ENCODE data around the gene E2F2. TPM values are rescaled to one million over a fixed set of nuclear protein-coding genes. Genes with fewer than 3 reads are reported as not detected.

The E2F2 gene
- total and polyA plus RNA-seq, 2 of the 13 experiments (the other 11 are each of a cell fraction or from before 2014, with no cell fraction given), result 0.65 to 6.6 TPM

- TF ChIP-seq PRDM4 (CRISPR knock-in tag; IDR thresholded peaks at IDR 0.05; ENCODE audit: borderline replicate concordance), result no peak
- peak; percentile 59; the same call in 1 of the 2 replicates for TF ChIP-seq TFE3 (CRISPR knock-in tag; IDR thresholded peaks at IDR 0.05)
- 0 out of 2 replicates have a peak, but pooled peaks have one; percentile 37 for TF ChIP-seq ZFP91 (CRISPR knock-in tag; IDR thresholded peaks at IDR 0.05; ENCODE audit: borderline replicate concordance)
- no peak for TF ChIP-seq PRPF4 (IDR thresholded peaks at IDR 0.05; ENCODE audit: low read depth, low read length, poor library complexity, severe bottlenecking)
- TF ChIP-seq HIVEP1 (CRISPR knock-in tag; IDR thresholded peaks at IDR 0.05), result no peak
- peak; percentile 62; the same call in 1 of the 2 replicates for TF ChIP-seq ZNF614 (CRISPR knock-in tag; IDR thresholded peaks at IDR 0.05; ENCODE audit: borderline replicate concordance)
- peak; percentile 54; the same call in 1 of the 2 replicates for TF ChIP-seq ZNF264 (CRISPR knock-in tag; IDR thresholded peaks at IDR 0.05)
- no peak for TF ChIP-seq CHD2 (IDR thresholded peaks at IDR 0.05; ENCODE audit: low read depth, low read length)
- TF ChIP-seq TP53 (CRISPR knock-in tag; conservative IDR thresholded peaks at IDR 0.05), result 0 out of 2 replicates have a peak, but pooled peaks have one; percentile 32
- no peak for TF ChIP-seq ZNF737 (CRISPR knock-in tag; IDR thresholded peaks at IDR 0.05; ENCODE audit: borderline replicate concordance)
- TF ChIP-seq ARNTL (CRISPR knock-in tag; IDR thresholded peaks at IDR 0.05), result peak; percentile 52; the same call in 1 of the 2 replicates
- TF ChIP-seq ZNF720 (CRISPR knock-in tag; IDR thresholded peaks at IDR 0.05), result no peak
- TF ChIP-seq HMGXB3 (CRISPR knock-in tag; IDR thresholded peaks at IDR 0.05; ENCODE audit: borderline replicate concordance), result peak; percentile 31; the same call in 1 of the 2 replicates
- no peak for TF ChIP-seq ZNF441 (CRISPR knock-in tag; IDR thresholded peaks at IDR 0.05; ENCODE audit: borderline replicate concordance)
- no peak for TF ChIP-seq PAF1 (CRISPR knock-in tag; IDR thresholded peaks at IDR 0.05)
- TF ChIP-seq CREM (IDR thresholded peaks at IDR 0.05), result peak; percentile 90
- TF ChIP-seq CREM (CRISPR knock-in tag; IDR thresholded peaks at IDR 0.05), result no peak
- TF ChIP-seq HMG20A (CRISPR knock-in tag; IDR thresholded peaks at IDR 0.05; ENCODE audit: borderline replicate concordance), result peak; percentile 54; the same call in 1 of the 2 replicates
- 0 out of 2 replicates have a peak, but pooled peaks have one; percentile 56 for TF ChIP-seq DNMT3B (CRISPR knock-in tag; conservative IDR thresholded peaks at IDR 0.05)
- TF ChIP-seq SNAPC2 (CRISPR knock-in tag; IDR thresholded peaks at IDR 0.05), result 0 out of 2 replicates have a peak, but pooled peaks have one; percentile 39
These were observed 31.3 kb upstream of the E2F2 start (continued) for GRCh38 chr1:23562137-23562876.

Measured in HepG2 (cell line).